ENCODE measurements around the gene TRIM15.

The TRIM15 gene

DNA sequence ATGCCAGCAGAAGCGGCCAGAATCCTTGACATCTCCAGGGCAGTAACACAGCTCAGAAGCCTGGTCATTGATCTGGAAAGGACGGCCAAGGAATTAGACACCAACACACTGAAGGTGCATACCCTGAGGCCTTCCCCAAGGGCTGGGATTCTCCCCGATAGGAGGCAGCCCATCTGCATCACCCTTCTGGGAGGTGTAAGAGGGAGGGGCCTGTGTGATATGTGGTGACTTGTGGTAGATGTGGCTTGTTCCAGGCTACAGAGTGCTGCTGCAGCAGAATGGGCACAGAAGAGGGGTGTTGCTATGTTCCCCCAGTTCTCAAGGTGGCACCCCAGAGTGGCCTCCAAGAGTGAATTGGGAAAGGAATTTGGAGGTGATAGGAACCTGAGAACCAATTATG, 16.2 kb upstream of the TRIM15 start:
- DNase-seq = no peak

DNA sequence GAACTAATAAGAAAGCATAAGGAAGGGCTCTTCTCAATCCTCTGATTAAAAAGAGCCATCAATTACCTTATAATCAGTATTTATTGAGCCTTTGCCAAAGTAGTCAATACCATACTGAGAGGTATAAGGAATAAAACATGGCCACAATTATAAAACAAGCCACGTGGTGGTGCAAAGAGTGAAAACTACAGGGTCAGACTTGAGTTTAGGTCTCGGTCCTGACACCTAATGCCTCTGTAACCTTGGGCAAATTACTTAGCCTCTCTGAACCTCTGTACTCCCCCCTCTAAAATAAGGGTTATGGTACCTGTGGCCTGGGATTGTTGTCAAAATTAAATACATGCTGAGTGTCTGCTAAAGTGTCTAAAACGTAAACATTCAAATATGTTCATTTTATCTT, 14.1 kb upstream of the TRIM15 start:
- no peak for DNase-seq

DNA sequence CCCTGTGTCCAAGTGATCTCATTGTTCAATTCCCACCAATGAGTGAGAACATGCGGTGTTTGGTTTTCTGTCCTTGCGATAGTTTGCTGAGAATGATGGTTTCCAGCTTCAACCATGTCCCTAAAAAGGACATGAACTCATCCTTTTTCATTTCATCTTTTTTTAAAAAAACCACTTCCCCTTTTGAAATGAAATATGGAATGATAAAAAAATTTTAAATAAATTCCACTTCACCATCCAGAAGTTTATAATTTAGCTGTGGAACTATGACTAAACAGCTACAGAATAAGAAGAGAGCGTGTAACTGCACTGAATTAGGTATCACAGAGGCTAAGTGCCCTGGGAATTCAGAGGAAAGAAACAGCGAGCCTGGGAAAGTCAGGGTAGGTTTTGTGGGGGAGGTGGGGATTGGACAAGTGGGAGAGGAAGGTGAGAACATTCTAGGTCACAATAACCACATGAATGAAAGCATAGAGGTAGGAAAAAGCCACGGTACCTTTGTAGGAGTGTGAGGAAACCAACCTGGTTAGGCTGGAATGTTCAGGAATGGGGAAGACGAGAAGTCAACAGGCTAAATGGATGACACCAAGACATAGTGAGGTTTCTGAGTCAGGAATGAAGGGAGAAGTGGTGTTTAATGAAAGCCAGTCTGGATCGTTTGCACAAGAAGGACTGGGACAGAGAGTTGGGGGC, 13.3 kb upstream of the TRIM15 start:
- no peak for DNase-seq

DNA sequence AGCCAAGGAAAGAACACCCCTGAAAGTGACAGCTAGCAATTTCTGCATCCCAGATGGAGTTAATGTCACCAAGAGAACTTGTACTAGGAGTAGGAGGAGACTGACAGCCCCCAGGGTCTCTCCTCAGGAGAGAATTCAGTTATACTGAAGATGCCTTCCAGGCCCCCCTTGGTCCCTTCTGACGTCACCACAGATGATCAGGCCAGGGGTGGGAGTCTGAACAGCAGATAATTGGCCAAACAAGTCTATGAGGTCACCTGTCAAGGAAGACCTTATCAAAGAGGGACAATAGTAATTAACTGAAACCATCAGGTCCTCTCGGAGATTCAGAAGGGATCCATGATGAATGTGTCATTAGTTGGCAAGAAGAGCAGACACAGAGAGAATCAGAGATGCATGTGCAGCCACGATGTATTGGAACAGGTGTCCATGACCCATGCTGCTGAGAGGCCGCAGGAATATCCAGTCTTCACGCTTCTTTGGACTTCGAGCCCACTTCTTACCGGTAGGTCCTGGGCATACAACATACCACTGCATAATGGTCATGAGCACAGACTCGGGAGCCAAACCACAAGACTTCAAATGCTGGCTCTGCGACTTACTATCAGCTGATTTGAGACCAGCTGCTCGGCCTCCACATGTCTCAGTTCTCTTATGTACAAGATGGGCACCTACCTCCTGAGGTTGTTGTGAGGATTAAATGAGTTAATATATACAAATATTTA, 12.5 kb upstream of the TRIM15 start:
- no peak for DNase-seq

DNA sequence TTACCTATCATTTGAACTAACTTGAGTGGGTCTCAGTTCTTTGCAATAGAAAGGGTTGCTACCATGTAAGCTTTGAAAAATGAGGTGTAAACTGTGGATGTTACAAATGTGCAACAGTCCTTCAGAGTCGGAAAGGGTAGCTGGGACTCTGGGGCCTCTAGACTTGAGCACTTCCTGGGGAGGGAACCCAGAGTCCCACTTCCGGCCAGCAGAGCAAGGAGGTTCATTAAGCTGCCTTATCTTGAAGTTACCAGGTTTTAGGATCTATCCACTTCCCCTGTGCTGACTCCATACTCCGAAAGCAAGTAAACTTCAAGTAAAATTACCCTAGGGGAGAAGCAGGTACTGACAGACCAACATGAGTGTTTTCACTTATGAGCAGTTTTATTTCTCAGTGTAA, 11.8 kb upstream of the TRIM15 start:
- DNase-seq = no peak

DNA sequence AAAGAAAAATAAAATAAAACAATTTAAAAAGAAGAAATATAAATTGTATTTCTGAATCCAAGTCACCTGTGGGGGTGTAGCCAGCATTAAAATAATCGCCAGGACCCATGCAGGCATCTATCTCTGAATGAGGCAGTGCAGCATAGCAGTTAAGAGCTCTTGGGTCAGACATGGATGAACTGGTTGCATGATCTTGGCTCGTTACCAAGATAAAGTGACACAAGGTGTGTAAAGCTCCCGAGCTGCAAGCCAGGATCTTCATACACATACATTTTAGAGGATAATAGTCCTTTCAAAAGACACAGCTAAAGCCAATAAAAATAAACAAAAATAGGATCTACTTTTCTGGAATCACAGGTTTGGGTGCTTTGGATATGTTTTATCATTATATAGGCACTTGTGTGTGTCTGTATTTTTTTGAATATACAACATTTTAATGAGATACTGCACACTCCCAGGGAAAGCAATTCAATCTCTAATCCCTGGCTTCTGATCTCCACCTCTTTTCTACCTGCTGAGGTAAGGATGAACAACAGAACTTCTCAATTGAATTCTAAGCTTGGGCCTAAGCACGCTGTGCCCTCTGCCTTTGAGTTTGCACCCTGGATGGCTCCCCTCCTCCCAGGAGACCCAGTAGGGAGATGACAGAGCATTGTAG, 11.2 kb upstream of the TRIM15 start:
- DNase-seq = no peak

DNA sequence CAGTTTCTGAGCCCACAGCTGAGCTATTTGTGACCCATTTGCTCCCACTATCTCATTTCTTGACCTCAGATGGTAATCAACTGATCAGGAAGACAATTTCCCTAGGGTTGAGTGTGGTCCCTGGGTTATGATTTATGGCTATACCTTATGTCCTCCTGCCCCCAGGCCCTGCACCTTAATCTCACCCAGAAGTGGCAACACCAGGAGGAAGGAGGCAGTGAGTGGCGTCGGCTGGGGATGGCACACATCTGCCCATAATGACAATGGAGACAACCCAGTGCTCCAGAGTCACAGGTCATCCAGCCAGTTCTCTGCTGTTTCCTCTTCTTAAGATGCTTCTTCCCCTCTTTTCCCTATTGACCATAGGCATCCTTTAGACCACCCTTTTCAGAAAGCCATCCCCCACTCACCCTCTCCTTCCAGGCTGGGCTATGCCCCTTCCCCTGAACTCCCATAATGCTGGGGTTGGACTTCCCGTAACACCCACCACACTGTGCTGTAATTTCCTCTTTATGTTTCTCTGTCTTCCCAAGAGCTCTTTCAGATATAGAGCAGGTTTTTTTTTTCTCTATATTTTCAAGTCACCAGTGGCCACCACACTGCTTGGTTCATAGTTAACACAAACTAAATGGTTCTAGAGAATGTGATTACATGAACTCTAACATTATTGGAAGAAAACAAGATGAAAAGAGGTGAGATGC, 10.3 kb upstream of the TRIM15 start:
- no peak for DNase-seq

DNA sequence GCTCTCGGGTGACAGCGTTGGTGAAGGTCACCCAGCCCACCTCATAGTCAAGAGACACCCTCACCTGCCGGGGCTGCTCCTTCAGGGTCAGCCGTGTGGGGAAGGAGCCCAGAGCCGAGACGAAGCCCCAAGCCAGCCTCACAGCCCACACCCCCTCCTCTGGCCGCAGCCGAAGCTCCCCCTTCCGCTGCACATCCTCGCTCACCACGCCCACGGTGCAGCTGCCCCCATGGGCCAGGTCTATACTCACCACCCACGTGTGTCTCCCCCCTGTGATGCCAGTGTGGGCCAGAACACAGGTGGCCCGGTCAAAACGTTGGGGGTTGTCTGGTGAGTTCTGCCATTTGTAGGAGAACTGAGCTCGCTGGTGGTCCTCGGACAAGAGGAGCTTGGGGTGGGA, 9.3 kb upstream of the TRIM15 start:
- DNase-seq = no peak

DNA sequence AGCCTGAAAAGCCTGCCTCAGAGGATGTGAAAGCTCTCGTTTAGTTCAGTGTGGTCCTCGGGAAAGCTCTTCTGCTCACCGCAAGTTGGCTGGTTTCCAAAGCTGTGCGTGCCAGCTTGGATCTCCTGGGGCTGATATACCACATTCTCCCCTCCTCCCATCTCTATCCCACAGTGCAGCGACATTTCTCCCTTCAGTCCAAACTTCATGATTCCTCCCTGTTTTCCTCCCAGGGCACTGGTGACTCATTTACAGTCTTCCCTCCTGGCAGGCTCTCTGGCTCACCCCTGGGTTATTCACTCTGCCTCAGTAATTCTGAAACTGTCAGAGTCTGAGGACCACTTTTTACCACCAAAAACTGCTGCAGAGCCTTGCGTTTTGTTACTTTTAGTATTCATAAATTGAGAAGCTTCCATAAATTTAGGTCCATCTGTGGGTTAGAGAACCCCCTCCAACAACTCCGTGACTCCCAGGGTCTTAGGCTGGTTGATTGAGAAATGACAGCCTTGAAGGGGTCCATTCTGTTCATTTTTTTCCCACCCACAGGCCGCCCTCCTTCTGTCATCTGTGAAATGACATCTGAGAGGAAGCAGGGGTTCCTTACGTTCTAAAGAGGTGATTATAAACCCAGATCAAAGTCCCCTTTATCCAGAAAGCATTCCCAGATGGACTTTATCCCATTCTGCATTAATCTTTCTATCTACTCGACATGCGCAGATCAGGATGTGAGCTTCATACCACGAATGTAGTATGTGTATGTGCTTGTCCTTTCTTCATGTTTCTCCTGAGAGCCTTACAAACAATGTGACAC, 8.4 kb upstream of the TRIM15 start:
- DNase-seq = no peak

DNA sequence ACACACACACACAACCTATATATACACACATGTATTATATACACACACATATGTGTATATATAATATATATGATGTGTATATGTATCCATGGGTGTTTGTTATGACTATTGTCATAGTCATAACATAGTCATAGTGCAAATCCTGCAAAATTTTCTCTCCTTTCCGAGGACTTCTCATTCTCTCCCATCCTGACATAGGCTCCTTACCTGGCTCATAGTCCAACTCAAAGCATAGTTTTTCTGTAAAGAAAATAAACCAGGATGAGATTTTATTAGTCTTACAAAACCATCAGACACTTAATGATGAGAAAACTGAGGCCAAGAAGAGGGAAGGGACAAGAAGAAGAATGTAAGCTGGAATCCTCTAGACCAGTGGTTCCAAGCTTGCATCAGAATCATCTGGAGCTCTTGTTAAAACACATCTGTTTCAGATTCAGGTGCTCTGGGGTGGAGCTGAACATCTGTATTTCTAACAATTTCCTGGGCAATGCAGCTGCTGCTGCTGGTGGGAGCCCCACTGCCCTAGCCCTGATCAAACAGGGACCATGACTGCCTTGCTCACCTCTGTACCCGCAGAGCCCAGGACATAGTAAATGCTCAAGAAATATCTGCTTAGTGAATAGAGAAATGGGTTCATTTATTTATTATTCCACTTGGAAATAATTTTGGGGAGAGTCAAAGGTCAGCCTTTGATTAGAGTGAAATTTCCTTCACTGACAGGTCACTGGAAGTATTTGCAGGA, 7.7 kb upstream of the TRIM15 start:
- no peak for DNase-seq

DNA sequence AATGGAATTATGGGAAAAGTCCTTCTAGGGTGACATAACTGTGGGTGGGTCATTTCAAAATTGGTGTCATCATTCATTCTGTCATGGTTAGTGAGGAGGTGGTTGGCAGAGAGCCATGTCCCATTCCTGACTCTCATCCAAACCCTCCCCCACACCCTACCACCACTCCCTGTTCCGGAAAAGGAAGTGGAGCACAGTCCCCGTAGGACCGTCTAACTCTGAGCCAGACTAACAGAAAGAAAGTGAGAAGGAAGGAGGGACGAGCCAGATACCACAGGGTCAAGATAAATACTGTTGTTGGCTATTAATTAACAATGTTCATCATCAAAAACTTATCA, 7.1 kb upstream of the TRIM15 start:
- DNase-seq = no peak

DNA sequence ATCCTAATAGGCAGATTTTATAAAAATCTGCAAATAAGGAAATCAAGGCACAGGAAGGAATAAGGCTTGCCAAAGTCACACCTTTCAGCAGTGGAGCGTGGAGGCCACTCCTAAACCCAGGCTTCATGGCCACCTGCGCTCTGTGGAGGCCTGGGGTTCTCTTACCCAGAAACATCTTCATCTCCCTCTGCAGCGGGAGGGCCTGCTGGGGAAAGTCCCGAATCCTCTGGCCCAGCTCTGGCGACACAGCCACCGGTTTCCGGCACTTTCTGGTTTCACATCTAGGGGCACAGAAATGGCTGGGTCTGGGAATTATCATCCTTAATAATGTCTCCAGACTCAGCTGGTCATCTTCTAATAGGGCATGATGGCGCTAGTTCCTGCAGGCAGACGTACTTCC, 6.6 kb upstream of the TRIM15 start:
- DNase-seq = no peak

DNA sequence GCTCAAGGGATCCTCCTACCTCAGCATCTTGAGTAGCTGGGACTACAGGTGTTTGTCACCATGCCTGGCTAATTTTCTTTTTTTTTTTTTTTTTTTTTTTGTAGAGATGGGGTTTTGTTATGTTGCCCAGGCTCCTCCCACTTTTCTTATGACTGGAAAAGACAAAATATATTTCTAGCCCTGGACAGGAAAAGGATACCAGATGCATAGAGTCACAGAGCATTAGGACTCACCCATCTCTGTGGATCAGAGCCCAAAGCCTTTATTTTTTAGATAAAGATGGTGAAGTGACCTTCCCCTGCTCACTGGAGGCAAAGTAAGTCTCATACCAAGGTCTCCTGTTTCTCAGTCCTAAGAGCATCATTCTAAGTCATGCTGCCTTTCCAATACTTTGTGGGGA, 5.8 kb upstream of the TRIM15 start:
- DNase-seq = no peak

DNA sequence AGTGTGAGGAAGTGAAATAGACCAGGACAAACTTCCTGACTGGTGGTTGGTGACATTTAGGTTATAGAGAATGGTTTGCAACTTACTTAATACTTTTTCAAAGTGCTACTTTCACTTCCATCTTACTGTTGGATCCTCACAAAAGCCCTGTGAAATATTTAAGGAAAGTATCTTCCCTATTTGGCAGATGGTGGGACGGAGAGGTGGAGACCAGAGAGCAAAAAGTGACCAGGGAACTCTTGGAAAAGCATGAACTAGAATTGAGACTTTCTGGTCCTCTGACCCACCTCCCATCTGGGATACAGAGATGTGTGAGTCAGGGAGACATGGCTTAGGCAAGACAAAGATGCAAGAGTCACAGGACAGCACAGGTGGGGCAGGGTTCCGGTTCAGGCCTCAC, 5.3 kb upstream of the TRIM15 start:
- DNase-seq = no peak

DNA sequence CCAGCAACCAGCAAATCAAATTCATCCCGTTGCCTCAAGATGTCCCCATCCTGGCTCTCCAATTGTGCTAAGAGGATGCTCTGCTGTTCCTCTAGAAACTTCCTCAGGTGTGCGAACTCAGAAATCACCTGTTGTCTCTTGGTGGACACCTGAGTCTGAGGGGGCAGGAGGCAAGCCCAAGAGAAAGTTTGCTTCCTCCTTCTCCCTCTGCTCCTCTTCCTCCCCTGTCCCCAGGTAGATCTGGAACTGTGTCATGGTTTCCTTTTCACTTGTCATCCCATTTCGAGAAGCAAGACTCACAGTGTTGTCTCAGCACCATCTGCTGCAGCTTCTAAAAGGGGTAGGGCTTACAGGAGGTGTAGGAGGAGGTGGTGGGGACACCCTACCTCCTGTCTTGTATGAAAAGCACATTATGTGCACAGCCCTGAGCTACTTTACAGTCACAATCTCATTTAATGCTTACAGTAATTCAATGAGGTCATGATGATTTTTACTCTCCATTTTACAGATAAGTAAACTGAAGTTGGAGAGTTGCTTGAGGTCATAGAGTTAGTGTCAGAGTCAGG, 4.8 kb upstream of the TRIM15 start:
- DNase-seq = no peak

DNA sequence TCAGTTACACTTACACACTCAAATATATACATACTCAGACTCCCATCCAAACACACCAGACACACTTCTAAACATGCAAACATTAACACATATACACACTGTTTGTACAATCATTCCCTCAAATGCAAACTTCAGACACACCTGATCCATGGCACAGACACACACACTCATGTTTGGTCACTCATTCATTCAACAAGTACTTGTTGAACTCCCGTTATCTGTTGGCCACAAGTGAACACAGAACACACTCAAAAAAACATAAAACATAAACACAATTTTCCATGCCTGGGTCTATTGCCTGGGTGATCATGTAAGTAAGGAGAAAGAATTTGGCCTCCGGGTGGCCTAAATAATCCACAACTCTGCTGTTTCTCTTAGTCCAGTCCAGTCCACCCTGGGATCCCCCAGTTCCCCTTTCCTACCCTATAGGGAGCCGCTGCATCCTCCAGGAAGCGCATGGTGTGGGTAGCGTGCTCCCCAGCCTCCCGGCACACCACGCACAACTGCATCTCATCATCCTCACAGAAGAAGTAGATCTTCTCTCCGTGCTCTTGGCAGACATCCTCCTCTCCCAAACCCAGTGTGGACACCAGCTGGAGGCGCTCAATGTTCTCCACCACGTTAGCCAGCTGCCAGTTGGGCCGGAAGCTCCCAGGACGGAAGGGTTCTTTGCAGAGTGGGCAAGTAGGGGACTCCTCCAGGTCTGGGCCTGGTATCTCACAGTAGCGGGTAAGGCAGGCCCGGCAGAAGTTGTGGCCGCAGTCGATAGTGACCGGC, 3.1 kb upstream of the TRIM15 start:
- no peak for DNase-seq

DNA sequence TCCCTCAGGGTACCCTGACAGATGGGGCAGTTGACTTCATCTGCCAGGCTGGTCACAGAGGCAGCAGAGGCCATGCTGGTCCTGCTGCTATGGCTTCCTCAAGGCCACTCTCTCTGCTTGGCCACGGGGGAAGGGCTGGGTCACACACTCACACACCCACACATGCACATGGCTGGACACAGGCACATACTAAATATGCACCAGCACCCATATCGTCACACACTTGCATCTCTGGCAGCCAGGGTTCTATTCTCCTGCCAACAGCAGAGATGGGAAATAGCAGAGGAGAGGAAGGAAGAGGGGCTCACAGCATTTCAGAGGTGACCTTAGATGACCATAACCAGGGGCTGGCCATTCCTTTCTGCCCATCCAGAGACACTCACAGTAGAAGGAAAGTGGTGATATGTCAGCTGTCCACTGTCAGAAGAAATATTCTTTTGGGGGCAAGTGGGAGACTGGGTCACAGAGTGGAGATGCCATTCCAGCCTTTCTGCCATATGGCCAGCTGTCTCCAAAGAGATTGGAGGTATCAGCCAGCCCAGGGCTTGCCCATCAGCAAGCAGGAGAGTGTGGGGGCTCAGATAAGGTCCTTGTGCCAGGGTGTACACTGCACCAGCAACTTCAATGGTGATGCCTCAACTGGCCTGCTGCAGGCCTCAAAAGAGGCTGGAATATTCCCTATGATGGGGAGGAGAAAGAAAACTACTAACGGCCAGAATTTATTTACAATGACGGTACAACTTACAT, 2.4 kb upstream of the TRIM15 start, which contains the start of gene TRIM10:
TRIM10 (minus strand) TSS at position 427 of the 747 bp plus-strand sequence; CDS start at position 74, 353 bp downstream.
- DNase-seq = no peak

DNA sequence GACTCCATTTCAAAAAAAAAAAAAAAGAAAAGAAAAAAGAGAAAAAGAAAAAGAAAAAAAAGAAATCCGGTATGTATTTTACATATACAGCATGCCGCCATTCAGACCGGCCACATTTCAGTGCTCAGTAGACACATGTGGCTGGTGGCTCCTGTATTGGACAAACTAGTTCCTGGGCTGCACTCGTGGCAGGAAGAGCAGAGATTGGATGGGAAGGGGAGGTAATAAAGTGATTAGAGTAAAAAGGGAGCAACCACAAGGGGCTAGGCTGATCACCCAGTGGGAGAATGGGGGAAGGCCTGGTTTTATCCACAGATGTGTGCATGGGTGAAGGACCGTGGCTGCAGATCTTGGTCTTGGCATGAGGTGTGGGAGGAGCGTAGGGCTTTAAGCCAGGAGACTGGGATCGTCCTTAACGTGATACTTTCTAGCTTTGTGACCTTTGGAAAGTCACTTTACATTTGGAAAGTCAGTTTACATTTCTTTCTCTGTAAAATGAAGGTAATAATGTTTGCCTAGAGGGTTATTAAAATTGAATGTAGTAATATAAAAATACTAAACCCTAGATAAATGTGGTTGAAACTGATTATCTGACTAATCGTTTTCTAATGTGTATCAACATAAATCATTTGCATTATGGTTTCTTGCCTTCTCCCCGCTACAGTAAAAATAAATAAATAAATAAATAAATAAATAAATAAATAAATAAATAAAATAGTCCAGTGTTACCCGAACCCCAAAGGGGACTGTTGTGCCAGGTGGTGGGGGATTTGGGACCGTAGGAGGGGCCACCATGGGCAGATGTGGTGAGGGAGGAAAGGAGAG, 869 bp upstream of the TRIM15 start:
- DNase-seq = no peak
